ENCODE data around the gene VPS37C.

DNA sequence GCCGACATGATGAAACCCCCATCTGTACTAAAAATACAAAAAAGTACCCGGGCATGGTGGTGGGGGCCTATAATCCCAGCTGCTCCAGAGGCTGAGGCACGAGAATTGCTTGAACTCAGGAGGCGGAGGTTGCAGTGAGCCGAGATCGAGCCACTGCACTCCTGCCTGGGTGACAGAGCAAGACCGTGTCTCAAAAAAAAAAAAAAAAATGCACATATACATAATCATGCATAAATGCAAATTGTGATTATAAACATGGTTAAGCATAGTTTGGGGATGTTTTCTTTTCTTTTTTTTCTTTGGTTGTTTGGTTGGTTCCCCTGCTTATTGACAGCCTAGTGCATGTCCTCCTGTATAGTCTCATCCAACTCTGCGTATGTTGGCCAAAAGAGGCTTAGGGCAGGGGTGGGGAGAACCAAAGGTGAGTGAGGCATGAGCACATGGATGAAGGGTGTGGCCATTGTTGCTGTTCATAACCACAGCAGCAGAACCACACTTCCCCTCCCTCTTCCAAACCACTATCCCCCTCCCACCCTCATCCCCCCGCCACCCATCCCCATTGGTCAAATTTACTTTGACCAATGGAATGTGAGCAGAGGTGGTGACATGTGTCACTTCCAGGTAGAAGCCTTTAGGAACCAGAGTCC, 6.9 kb upstream of the VPS37C start:
- TF ChIP-seq, protein P1, sequence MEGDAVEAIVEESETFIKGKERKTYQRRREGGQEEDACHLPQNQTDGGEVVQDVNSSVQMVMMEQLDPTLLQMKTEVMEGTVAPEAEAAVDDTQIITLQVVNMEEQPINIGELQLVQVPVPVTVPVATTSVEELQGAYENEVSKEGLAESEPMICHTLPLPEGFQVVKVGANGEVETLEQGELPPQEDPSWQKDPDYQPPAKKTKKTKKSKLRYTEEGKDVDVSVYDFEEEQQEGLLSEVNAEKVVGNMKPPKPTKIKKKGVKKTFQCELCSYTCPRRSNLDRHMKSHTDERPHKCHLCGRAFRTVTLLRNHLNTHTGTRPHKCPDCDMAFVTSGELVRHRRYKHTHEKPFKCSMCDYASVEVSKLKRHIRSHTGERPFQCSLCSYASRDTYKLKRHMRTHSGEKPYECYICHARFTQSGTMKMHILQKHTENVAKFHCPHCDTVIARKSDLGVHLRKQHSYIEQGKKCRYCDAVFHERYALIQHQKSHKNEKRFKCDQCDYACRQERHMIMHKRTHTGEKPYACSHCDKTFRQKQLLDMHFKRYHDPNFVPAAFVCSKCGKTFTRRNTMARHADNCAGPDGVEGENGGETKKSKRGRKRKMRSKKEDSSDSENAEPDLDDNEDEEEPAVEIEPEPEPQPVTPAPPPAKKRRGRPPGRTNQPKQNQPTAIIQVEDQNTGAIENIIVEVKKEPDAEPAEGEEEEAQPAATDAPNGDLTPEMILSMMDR (conservative IDR thresholded peaks at IDR 0.05): no peak
- no peak for TF ChIP-seq EZH2 (IDR thresholded peaks at IDR 0.05; ENCODE audit: low read depth)

Data from PC-9 (cell line).